Lung (tissue), 12 donors: ENCODE measurements around the gene ATF7IP2. TPM values are rescaled to one million over a fixed set of nuclear protein-coding genes. Genes with fewer than 3 reads are reported as not detected.
"Not testable (repeated sequence)": the region's sequence is repeated elsewhere in the genome, so short reads cannot be mapped to it uniquely, and the experiment has no call there.

Experiments used
- ATAC-seq: fragments of 200-7000 bp; cut with Tn5 transposase; one replicate; pipeline ENCODE4 v1.9.1; 2020; ENCODE audit warnings: moderate number of reproducible peaks; ENCODE audit not compliant: insufficient read depth, low FRiP score
- DNase-seq, 3 donors: peaks; one replicate each; pipeline ENCODE4 v3.0.0-alpha.2; 2013 to 2017
- H3K27ac ChIP-seq, 2 donors: one replicate each; pipeline ENCODE4 v1.5.1; 2013; ENCODE audit warnings: mild to moderate bottlenecking in 2 of 2, moderate library complexity in 2 of 2, control low read depth in 1 of 2, inconsistent platforms in 1 of 2, low read depth in 1 of 2, low read length in 1 of 2
- H3K27me3 ChIP-seq, 3 donors: one replicate each; pipeline ENCODE4 v1.5.1; 2013; ENCODE audit warnings: low read length in 2 of 3; ENCODE audit not compliant: control insufficient read depth in 3 of 3, insufficient read depth in 3 of 3
- H3K36me3 ChIP-seq, 4 donors: one replicate each; pipeline ENCODE4 v1.5.1; 2013; ENCODE audit warnings: low read length in 4 of 4, mild to moderate bottlenecking in 1 of 4, moderate library complexity in 1 of 4; ENCODE audit not compliant: control insufficient read depth in 4 of 4, insufficient read depth in 4 of 4
- H3K4me1 ChIP-seq, 5 donors: one replicate each; pipeline ENCODE4 v1.5.1; 2013; ENCODE audit warnings: low read length in 5 of 5, mild to moderate bottlenecking in 2 of 5, moderate library complexity in 1 of 5; ENCODE audit not compliant: control insufficient read depth in 5 of 5, insufficient read depth in 5 of 5
- H3K4me3 ChIP-seq: one replicate; pipeline ENCODE4 v1.5.1; 2013; ENCODE audit warnings: mild to moderate bottlenecking, control low read depth, moderate library complexity
- H3K9ac ChIP-seq, 2 donors: one replicate each; pipeline ENCODE4 v1.5.1; 2013; ENCODE audit warnings: low read length in 2 of 2, control low read depth in 1 of 2; ENCODE audit not compliant: insufficient read depth in 1 of 2
- H3K9me3 ChIP-seq, 4 donors: one replicate each; pipeline ENCODE4 v1.5.1; 2013; ENCODE audit warnings: low read length in 3 of 4, mild to moderate bottlenecking in 1 of 4, moderate library complexity in 1 of 4; ENCODE audit not compliant: control insufficient read depth in 4 of 4, insufficient read depth in 3 of 4
- CTCF ChIP-seq: IDR thresholded peaks from 2 replicates; pipeline ENCODE4 v1.5.1; 2012; ENCODE audit warnings: mild to moderate bottlenecking; ENCODE audit errors: control extremely low read depth, extremely low read depth
- WGBS, 2 donors: extraction: QIAGEN DNeasy Blood & Tissue Kit; methylation state at CpG; one replicate each; pipeline ENCODE4 v1.1.7; 2013; 5-methylcytosine and 5-hydroxymethylcytosine counted together
- polyA plus RNA-seq, 2 donors: library from polyadenylated mRNA; stranded (reverse); fragments of 200-250 nt; gene quantifications; one replicate each; pipeline ENCODE4 v1.2.1, GENCODE V29; 2013
- total RNA-seq, 2 donors: library from RNA; depleted of rRNA in 1 of 2; stranded (reverse); fragments of >200 nt in 1 of 2; gene quantifications; one replicate each; pipeline ENCODE4 v1.2.1, GENCODE V29; 2014 to 2021
- donor health status: control.
- donor health status: control.
- donor health status: Bipolar disorder and iron deficiency.
- donor health status: healthy.
- donor health status: DM: yes; HTN: yes; CAD: no.

Gene ATF7IP2
- total and polyA plus RNA-seq, 4 donors = 7.3 to 18.0 (median 14.5) TPM

DNA sequence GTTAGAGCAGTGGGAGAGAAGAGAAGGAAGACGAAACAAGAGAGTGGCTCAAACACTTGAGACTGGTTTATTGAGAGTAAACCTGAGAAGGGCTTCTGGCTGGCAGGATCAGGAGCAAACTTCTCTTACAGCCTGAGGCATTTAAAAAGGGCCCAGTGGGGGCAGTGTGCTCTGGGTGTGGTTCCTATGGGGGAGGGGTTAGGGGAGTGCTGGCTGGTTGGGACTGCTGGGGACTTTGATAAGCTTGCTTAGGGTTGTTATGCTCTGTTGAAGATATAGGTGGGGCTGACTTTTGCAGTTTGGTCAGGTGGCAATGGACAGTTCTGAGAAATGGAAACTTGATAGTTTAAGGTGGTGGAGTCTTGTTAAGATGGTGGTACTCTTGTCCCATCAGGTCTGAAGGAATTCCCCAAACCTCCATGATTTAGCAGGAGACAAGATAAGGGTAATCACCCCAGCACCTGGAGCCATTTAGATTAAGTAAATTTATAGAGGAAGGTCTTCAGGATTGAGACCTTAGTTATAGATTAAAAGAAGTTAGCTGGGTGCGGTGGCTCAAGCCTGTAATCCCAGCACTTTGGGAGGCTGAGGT is 115.3 kb downstream of the ATF7IP2 start:
- H3K9me3 ChIP-seq = no peaks in the 10 kb centered on the region
- H3K36me3 ChIP-seq = peaks cover 0 to 7% (median 0%) of the 10 kb centered on the region in 4 donors
- H3K9ac ChIP-seq = no peak overlapping the region
- H3K4me1 ChIP-seq = no peaks in the 10 kb centered on the region
- WGBS, 2 donors = 62 to 98% methylated on average over 2 of the region's 2 CpGs
- ATAC-seq (no peak), DNase-seq (no peak)
- no peak overlapping the region for H3K27ac ChIP-seq
- no peaks in the 10 kb centered on the region for H3K27me3 ChIP-seq
- no peak overlapping the region for H3K4me3 ChIP-seq
- TF ChIP-seq CTCF = no peak

GRCh38 chr16:10502776-10503175 is 116.9 kb downstream of the ATF7IP2 start:
- no peak for TF ChIP-seq CTCF
- 88 to 95% methylated on average over 6 of the region's 6 CpGs for WGBS, 2 donors
- ATAC-seq = no peak
- Histone ChIP-seq H3K27ac (no peak overlapping the region), H3K9me3 (no peaks in the 10 kb centered on the region), H3K27me3 (no peaks in the 10 kb centered on the region), H3K9ac (no peak overlapping the region), H3K36me3 (peaks cover 0 to 5% (median 0%) of the 10 kb centered on the region in 4 donors), H3K4me1 (no peaks in the 10 kb centered on the region), H3K4me3 (no peak overlapping the region)
- no peak for DNase-seq

DNA sequence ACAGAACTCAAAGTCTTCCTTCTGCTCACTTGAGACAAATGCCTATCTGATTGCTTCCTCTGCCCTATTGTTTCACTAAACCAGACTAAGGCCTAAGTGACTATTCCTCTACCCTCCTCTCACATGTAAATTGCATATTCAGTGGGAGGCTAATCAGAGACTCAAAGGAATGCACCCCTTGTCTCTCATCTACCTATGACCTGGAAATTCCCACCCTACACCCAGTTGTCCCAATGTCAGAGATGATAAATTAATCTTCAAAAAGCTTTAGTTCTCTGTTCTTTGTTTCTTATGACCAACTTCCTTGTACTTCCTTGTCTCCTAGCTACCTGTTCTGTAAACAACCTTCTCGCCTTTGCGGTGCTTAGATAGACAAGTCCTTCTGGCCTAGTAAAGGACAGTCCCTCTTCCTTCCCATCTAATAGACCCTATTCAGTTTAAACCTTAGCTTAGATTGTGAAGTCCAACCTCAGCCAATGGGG is 118.6 kb downstream of the ATF7IP2 start:
- no peaks in the 10 kb centered on the region for H3K9me3 ChIP-seq
- peaks cover 0 to 5% (median 0%) of the 10 kb centered on the region in 4 donors for H3K36me3 ChIP-seq
- no peaks in the 10 kb centered on the region for H3K27me3 ChIP-seq
- ATAC-seq (no peak), DNase-seq (no peak)
- H3K9ac ChIP-seq = no peak overlapping the region
- WGBS, 2 donors = 44 to 70% methylated on average over 2 of the region's 2 CpGs
- no peak overlapping the region for H3K4me3 ChIP-seq
- H3K4me1 ChIP-seq = no peaks in the 10 kb centered on the region
- H3K27ac ChIP-seq = no peak overlapping the region
- no peak for TF ChIP-seq CTCF

DNA sequence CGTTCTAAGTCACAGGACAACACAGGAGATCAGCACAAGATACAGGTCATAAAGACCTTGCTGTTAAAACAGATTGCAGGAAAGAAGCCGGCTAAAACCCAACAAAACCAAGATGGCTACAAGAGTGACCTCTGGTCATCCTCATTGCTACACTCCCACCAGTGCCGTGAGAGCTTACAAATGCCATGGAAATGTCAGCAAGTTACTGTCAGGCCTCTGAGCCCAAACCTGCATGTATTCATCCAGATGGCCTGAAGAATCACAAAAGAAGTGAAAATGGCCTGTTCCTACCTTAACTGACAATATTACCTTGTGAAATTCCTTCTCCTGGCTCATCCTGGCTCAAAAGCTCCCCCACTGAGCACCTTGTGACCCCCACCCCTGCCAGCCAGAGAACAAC is 119.4 kb downstream of the ATF7IP2 start:
- DNase-seq, H3K9me3 ChIP-seq, H3K4me1 ChIP-seq, H3K27me3 ChIP-seq, H3K36me3 ChIP-seq, H3K9ac ChIP-seq, H3K4me3 ChIP-seq, H3K27ac ChIP-seq, ATAC-seq: not testable (repeated sequence)
- WGBS, 2 donors = 74 to 83% methylated on average over 3 of the region's 3 CpGs
